ENCODE results near the gene PLET1.

GRCh38 chr11:112237451-112237850 is 23.2 kb downstream of the PLET1 start:
- TF ChIP-seq CTCF (IDR thresholded peaks at IDR 0.05; ENCODE audit: borderline replicate concordance, extremely low read depth, low read length, poor library complexity, severe bottlenecking) (no peak), EZH2 (IDR thresholded peaks at IDR 0.05; ENCODE audit: borderline replicate concordance, low read depth, low read length, severe bottlenecking) (no peak)

All from DND-41 (cell line).